Middle frontal gyrus (tissue), 1 donor: Measurements from ENCODE around the gene UROS.

ENCODE experiments used
- DNase-seq: peaks from one replicate; pipeline ENCODE4 v3.0.0-alpha.2; 2015; ENCODE audit warnings: low spot score; ENCODE audit errors: extremely low spot score

Gene UROS

DNA sequence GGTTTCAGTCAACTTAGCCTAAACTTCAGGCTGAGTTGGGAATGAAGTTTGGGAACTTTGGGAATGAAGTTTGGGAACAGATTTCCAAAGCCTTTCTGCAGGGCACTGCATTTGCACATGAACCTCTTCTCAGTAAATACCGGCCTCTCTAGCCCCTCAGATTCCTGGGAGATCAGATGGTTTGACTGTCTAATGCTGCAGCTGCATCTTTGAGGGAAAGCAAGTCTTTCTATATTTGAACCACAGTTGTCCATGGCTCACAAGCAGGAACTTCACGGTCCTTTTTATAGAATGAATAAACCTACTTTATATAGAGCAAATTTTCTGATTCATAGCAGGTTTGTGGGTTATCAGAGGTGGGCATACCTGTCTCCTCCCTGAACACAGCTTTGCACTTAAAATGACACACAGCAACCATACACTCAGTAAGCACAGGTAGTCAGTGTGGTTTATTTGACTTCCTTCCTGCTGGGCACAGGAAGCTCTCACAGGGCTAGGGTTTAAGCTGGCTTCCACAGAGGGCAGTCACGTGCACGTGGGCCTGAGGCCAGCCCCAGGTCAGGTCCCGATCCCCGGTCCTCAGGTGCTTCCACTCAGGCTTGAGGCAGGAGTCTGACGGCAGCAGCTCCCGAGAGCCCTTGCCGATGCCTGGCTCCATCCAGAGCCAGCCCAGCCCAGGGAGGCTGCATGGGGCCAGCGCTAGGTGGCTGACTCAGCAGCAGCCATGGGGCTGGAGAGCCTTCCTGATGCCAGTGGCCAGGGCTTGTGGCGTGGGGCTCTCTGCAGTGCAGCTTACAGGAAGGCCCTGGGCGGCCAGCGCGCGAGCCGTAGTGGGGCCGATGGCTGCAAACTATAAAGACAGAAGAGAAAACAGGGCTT is 34.7 kb downstream of the UROS start:
- DNase-seq = no peak

DNA sequence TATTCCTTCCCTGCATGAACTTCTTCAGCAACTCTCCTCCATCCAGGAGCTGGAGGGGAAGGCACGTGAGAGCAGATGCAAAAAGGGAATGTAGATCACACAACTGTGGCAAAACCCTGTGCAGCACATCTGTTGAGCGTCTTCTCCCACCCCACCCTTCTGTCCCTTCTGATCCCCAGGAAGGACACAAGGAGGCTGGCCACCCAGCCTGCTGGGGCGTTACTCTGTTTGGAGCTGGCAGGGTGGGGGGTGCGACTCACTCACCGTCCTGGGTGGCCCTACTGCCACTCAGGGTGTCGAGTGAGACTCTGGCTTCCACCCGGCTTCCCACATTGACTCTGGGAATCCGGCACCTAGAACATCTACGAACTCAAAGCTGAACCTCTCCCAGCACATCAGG is 37.3 kb downstream of the UROS start:
- DNase-seq = no peak

- DNase-seq = no peak
Observed at GRCh38 chr10:125783957-125784356, 39.1 kb downstream of the UROS start.

- DNase-seq = no peak
Observed at GRCh38 chr10:125783408-125783807, 39.6 kb downstream of the UROS start.

GRCh38 chr10:125782616-125783015 is 40.4 kb downstream of the UROS start:
- no peak for DNase-seq

DNA sequence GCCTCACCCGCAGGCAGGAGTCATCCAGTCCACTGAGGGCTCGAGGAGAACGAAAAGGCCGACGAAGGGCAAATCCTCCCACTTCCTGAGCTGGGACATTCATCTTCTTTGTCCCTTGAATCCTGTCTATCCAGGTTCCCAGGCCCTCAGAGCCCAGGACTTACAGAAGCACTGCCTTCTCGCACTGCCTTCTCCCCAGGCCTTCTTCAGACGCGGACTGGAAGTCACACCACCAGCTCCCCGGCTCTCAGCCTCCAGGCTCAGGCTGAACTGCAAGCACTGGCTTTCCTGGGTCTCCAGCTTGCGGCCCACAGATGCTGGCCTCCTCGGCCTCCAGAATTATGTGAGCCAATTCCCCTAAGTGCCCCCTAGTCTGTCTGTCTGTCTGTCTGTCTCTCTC is 41.0 kb downstream of the UROS start:
- DNase-seq = no peak

DNA sequence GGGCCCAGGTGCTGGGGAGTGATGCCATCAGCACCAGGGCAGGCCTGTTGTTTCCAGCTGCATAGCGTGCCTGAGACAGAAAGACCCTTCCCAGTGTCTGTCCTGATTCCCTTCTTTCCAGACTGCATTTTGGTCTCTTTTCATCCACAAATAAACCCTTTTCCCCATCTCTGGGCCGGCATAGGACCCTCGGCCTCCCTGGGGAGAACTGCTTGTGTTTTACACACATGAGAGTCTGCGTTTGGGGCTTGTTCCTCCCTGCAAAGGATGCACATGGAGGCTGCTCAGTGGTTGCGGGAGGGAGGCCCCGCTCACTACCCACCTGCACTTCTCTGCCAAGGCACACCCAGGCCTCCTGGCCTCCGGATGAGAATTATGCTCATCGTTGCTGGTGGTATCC is 41.7 kb downstream of the UROS start:
- DNase-seq = no peak

DNA sequence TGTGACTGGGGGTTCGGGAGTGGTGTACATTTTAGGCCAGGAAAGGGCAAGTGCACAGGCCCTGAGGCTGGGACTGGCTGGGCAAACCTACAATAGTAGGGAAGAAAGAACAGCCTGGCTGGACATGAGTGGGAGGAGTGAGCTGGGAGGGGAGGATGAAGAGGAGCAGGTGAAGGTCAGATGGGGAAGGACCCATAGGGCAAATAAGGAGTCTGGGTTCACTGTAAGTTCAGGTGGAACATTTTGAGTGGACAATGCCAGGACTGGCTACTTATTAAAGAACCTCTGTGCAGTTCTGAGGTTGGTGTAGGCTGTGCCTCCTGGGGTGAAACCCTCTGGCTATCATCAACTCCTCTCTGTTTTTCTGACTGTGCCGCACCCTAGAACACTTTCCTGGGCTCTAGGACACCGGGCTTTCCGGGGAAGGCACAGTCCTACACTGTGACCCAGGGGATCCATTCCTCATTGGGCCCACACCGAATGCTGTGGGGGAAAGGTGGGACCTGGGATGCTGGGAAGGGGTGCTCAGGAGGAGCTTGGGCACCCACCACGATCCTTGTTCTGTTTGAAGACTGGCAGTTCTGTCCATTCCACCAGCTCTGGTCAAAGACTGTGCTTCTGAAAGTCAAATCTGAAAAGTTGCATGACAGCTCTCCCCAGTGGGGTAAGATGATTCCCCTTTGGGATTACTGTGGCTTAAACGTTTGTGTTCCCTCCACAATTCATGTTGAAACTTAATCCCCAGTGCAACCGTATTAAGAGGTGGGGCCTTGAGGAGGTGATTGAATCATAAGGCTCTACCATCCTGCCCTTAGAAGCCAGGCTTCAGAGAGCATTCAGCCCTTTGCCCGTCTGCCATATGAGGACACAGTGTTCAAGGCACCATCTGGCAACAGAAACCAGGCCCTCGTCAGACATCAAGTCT is 43.4 kb downstream of the UROS start:
- DNase-seq = no peak

DNA sequence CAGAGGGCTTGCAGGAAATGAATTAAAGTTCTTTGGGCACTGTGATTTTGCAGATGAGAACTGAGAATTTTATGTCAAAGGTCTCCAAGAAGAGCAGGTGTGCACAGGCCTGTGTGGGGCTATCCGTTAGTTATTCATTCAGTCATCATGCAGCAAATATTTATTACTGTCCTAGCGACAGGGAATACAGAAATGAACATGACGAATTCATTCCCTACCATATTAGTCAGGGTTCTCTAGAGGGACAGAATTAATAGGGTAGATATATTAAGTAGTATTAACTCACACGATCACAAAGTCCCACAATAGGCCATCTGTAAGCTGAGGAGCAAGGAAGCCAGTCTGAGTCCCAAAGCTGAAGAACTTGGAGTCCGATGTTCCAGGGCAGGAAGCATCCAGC is 44.5 kb downstream of the UROS start:
- no peak for DNase-seq

GRCh38 chr10:125777806-125778205 is 45.3 kb downstream of the UROS start:
- DNase-seq = no peak

- DNase-seq = no peak
Observed at GRCh38 chr10:125775491-125776106, 47.5 kb downstream of the UROS start, which contains the start of gene MMP21. Gene MMP21, minus strand, starts transcription at chr10:125775821. Its CDS starts 0 bp downstream, at chr10:125775821.

GRCh38 chr10:125774581-125775191 is 48.4 kb downstream of the UROS start:
- no peak for DNase-seq

DNA sequence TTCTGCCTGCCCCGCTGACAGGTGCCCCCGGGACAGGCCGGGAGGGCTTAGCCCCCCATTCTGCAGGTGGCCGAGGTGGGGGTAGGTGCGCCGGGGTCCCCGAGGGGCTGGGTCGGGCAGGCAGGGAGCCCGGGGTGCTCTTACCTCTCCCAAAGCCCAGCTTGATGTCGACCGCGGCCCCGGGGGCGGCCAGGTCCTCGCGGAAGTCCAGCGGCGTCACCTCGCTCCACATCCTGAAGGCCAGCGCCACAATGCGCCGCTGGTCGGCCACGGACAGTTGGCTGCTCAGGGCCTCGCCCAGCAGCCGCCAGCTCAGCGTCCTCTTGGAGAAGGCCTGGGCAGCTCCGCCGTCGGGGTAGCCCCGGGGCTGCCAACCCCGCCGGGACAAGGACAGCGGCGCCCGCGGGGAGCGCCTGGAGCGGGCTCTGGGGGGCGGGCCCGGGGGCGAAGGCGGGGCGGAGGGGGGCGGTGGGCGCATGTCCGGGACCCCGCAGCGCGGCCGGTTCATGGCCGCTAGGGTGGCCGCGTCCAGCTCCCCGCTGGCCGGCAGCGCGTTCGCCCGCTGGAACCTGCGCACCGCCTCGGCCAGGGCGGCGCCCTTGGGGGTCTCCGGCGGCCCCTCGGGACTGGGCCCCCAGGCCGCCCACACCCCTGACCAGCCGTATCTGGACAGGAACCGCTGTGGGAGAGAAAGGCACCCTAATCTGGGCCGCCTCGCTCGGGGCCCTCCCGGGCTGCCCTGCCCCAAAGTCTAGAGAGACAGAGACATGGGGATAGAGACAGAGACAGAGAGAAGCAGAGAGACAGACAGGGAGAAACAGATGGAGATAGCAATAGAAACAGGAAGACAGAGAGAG is 49.1 kb downstream of the UROS start:
- no peak for DNase-seq

- no peak for DNase-seq
Observed at GRCh38 chr10:125772864-125773180, 50.2 kb downstream of the UROS start.

DNA sequence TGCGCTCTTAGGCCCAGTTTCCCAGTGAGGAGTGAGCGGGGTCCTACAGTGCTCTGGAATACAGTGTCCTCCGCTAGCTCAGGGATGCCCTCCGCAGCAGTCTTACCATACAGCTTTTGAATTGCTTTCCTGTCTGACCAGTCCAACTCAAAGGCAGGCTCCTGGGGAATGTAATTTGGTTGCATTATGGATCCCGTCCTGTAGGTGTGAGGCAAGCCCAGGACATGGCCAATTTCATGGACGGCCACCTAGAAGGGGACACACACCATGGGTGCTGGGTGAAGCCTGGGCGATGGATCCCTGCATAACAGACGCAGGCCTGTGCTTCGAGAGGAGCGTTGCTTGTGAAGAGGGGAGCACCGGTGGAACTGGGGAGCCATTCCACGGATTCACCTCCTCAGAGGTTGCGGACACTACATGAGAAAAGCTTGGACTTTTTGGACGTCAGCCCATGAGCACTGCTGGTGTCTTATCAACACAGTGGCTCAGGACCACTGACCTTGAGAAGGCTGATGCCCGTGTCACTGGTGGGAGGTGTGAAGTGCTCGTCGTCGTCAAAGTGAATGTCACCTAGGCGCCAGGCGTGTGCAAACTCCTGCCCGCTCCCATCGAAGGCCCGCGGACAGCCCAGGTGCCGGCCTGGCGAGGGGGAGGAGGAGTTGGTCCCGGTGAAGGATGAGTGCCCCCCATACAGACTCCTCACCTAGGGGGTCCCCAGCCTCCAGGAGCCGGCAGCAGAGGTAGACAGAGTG is 50.8 kb downstream of the UROS start:
- no peak for DNase-seq

DNA sequence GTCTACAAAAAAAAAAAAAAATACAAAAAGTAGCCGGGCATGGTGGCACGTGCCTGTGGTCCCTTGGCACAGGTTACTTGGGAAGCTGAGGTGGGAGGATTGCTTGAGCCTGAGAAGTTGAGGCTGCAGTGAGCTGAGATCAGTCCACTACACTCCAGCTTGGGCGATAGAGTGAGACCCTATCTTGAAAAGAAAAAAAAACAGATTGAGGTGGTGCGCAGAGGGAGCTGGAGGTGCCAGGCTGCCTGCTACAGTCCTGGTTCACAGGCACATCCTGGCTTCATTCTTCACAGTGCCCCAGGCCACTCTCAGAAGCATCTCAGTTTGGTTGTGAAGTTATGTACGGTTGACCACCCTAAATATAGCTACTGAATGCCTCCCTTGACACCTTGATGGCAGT is 52.2 kb downstream of the UROS start:
- DNase-seq = no peak

- no peak for DNase-seq
Observed at GRCh38 chr10:125769175-125769574, 53.9 kb downstream of the UROS start.

DNA sequence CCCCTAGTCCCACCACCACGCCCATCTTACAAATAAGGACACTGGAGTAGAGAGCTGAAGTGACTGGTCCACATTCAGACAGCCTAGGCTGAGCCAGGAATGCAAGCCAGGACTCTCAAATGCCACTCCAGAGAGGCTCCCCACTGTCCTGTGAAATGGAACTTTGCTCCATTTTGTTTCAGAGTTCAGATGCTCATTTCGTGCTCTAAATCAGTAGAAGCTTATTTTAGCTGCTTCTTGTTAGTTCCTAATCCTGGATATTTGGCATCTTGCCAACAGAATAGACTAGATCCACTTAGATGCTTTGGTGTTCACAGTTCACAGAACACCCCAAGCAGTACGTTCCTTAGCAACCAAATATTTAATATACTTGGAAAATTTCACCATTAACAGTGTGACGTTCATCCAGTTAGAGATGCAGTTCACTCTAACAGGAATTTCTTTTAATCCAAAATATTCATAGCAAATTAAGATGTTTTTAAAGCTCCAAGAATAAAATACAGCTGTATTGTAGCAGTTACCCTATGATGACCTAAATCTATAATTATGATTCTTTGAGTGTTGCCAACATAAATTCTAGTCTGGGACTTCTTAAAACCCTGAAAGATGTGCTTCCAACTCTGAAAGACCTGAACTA is 54.7 kb downstream of the UROS start:
- DNase-seq = no peak

- DNase-seq = no peak
Observed at GRCh38 chr10:125766511-125766910, 56.5 kb downstream of the UROS start.
